ENCODE results near the gene KPNB1.

The KPNB1 gene

GRCh38 chr17:47697906-47698711 lies 48.4 kb downstream of the KPNB1 start:
- no peak for DNase-seq

GRCh38 chr17:47698749-47699535 lies 49.2 kb downstream of the KPNB1 start:
- DNase-seq = peak; percentile 56 to 77 (median 73)

GRCh38 chr17:47699536-47699840 lies 49.8 kb downstream of the KPNB1 start:
- DNase-seq = no peak

GRCh38 chr17:47700471-47701449 lies 51.0 kb downstream of the KPNB1 start:
- DNase-seq = no peak

GRCh38 chr17:47701608-47702007 lies 51.9 kb downstream of the KPNB1 start:
- no peak for DNase-seq

- DNase-seq = no peak
Measured at GRCh38 chr17:47702391-47702995, 52.8 kb downstream of the KPNB1 start.

- DNase-seq = peak in 3 of 4 experiments; percentile 20 to 44 (median 44)
Measured at GRCh38 chr17:47703191-47703591, 53.5 kb downstream of the KPNB1 start.

GRCh38 chr17:47703671-47704070 lies 54.0 kb downstream of the KPNB1 start:
- DNase-seq = no peak

- peak in 3 of 4 experiments; percentile 40 to 60 (median 58) for DNase-seq
Measured at GRCh38 chr17:47704116-47704515, 54.4 kb downstream of the KPNB1 start.

- no peak for DNase-seq
Measured at GRCh38 chr17:47704736-47705135, 55.0 kb downstream of the KPNB1 start.

GRCh38 chr17:47705536-47706530 lies 56.1 kb downstream of the KPNB1 start:
- no peak for DNase-seq

- peak in 3 of 4 experiments; percentile 30 to 39 (median 30) for DNase-seq
Measured at GRCh38 chr17:47707056-47707804, 57.5 kb downstream of the KPNB1 start.

GRCh38 chr17:47707884-47708283 lies 58.2 kb downstream of the KPNB1 start:
- DNase-seq = no peak

GRCh38 chr17:47708312-47708863 lies 58.7 kb downstream of the KPNB1 start:
- no peak for DNase-seq

GRCh38 chr17:47708864-47709541 lies 59.3 kb downstream of the KPNB1 start:
- DNase-seq = no peak

- no peak for DNase-seq
Measured at GRCh38 chr17:47709594-47709993, 59.9 kb downstream of the KPNB1 start.

- no peak for DNase-seq
Measured at GRCh38 chr17:47711366-47712099, 61.8 kb downstream of the KPNB1 start.

- DNase-seq = peak; percentile 63 to 80 (median 78)
Measured at GRCh38 chr17:47712330-47713023, 62.8 kb downstream of the KPNB1 start.

Measured in suppressor macrophage (primary cell).